Small intestine (tissue), 7 donors: ENCODE data around the gene CD300C. TPM values are rescaled to one million over a fixed set of nuclear protein-coding genes. Genes with fewer than 3 reads are reported as not detected.
A peak's percentile ranks its signal among the peaks of the same experiment; 100 is the strongest.

Experiments used
- DNase-seq, 2 donors: peaks; one replicate each; pipeline versions ENCODE4 v3.0.0 to v3.0.0-alpha.2; 2013
- FAIRE-seq: peaks from 2 replicates; lab custom pipeline; 2012; peaks lifted over from hg19 to GRCh38; lab: Jason Lieb, UNC
- H3K27ac ChIP-seq, 3 donors: one replicate each; pipeline ENCODE4 v1.5.1; 2013; ENCODE audit warnings: low read length in 2 of 3, mild to moderate bottlenecking in 2 of 3, control low read depth in 1 of 3, inconsistent platforms in 1 of 3, low read depth in 1 of 3, moderate library complexity in 1 of 3
- H3K27me3 ChIP-seq, 3 donors: one replicate each; pipeline ENCODE4 v1.6.1; 2013; ENCODE audit warnings: low read length in 3 of 3, inconsistent platforms in 1 of 3; ENCODE audit not compliant: control insufficient read depth in 3 of 3, insufficient read depth in 3 of 3
- H3K36me3 ChIP-seq, 3 donors: one replicate each; pipeline ENCODE4 v1.6.1; 2013; ENCODE audit warnings: low read length in 3 of 3, inconsistent platforms in 1 of 3, low read depth in 1 of 3, mild to moderate bottlenecking in 1 of 3, moderate library complexity in 1 of 3; ENCODE audit not compliant: control insufficient read depth in 3 of 3, insufficient read depth in 2 of 3
- H3K4me1 ChIP-seq, 3 donors: one replicate each; pipeline ENCODE4 v1.6.1; 2013; ENCODE audit warnings: low read length in 2 of 3, inconsistent platforms in 1 of 3, low read depth in 1 of 3, mild to moderate bottlenecking in 1 of 3, moderate library complexity in 1 of 3; ENCODE audit not compliant: control insufficient read depth in 3 of 3, insufficient read depth in 2 of 3
- H3K4me3 ChIP-seq, 3 donors: one replicate each; pipeline ENCODE4 v1.5.1; 2013; ENCODE audit warnings: low read length in 3 of 3, control low read depth in 1 of 3, inconsistent platforms in 1 of 3, low read depth in 1 of 3, mild to moderate bottlenecking in 1 of 3, moderate library complexity in 1 of 3
- H3K9me3 ChIP-seq, 2 donors: one replicate each; pipeline ENCODE4 v1.6.1; 2013; ENCODE audit warnings: low read depth in 1 of 2, low read length in 1 of 2; ENCODE audit not compliant: control insufficient read depth in 2 of 2, insufficient read depth in 1 of 2
- WGBS, 3 donors: extraction: QIAGEN DNeasy Blood & Tissue Kit; methylation state at CpG; one replicate each; pipeline ENCODE4 v1.1.7; 2013; 5-methylcytosine and 5-hydroxymethylcytosine counted together
- polyA plus RNA-seq, 4 donors: library from polyadenylated mRNA; stranded (reverse) in 3 of 4; unstranded in 1 of 4; fragments of 200-250 nt in 3 of 4; fragments of 120-200 nt in 1 of 4; gene quantifications; one replicate each; pipeline versions ENCODE4 v1.2.1 to v1.2.3, GENCODE V29; 2013
- donor health status: healthy with polysubstance abuse.
- donor health status: control.
- donor health status: control.
- donor health status: Bipolar disorder and iron deficiency.
- donor health status: healthy.

Gene CD300C
- polyA plus RNA-seq, 4 donors, result 0.81 to 1.1 (median 1.1) TPM; not detected in 1

DNA sequence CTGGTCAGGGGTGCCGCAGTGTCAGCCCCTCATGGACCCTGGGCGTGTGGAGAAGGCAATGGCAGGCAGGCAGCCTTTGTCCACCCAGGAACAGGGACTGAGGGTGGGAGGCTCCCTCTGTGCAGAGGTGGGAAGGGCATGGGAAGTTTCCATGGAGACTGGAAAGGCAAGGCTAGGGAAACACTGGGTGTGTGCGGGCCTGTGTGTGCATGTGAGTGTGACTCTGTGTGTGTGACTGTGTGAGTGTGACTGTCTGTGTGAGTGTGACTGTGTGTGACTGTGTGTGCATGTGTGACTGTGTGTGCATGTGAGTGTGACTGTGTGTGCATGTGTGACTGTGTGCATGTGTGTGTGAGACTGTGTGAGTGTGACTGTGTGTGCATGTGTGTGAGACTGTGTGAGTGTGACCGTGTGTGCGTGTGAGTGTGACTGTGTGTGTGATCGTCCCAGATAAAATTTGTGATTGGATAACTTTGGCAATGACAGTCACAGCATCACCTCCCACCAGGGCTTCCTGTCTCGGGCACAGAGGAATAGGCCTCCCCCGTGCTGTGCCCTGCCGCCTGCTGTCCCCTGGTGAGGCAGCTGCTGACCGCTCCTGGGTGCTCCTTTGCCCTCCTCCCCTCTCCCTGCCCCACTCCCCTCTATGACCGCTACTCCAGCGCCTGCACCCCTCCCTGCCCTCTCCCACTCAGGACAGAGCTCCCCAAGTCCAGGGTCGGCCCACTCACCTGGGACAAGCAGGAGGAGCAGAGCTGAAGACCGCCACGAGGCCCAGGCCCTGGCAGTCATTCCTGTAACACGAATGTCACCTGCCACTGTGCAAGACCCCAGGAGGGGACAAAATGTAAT is 698 bp downstream of the CD300C start:
- no peak for FAIRE-seq

GRCh38 chr17:74543891-74544760 is 1.8 kb downstream of the CD300C start:
- WGBS, 3 donors, result 80 to 86% (median 81%) methylated on average over 18 of the region's 18 CpGs
- FAIRE-seq, result no peak
- Histone ChIP-seq H3K36me3 (no peaks in the 10 kb centered on the region), H3K4me1 (no peaks in the 10 kb centered on the region), H3K4me3 (no peak overlapping the region), H3K27me3 (no peaks in the 10 kb centered on the region), H3K9me3 (no peaks in the 10 kb centered on the region), H3K27ac (no peak overlapping the region)
- no peak for DNase-seq

More for the DNA sequence above, 698 bp downstream of the CD300C start:
- Histone ChIP-seq H3K27me3 (no peaks in the 10 kb centered on the region), H3K4me1 (no peaks in the 10 kb centered on the region), H3K27ac (peak overlapping the region in 1 of 3 donors; percentile 6), H3K4me3 (no peak overlapping the region), H3K36me3 (no peaks in the 10 kb centered on the region), H3K9me3 (no peaks in the 10 kb centered on the region)
- 77 to 79% (median 78%) methylated on average over 15 to 16 of the region's 16 CpGs for WGBS, 3 donors
- no peak for DNase-seq

DNA sequence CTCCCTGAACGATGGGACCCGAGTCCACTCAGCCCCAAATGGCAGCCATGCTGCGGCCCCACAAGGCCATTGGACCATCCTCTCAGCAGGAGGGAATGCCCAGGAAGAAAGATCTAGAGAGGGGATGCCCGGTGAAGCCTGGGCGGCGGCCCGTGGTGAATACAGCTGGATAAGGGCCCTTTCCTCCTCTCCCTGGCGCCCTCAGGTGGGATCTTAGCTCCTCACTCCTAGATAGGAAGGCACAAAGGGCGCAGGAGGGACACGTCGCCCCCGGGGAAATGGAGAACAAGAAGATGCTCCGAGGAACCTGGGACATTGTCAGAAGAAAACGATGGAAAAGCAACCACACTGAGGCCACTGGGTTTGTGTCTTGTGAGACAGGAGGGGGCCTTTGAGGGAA is 2.5 kb downstream of the CD300C start:
- H3K9me3 ChIP-seq, result no peaks in the 10 kb centered on the region
- no peak overlapping the region for H3K4me3 ChIP-seq
- H3K27ac ChIP-seq, result no peak overlapping the region
- FAIRE-seq (no peak), DNase-seq (no peak)
- no peaks in the 10 kb centered on the region for H3K27me3 ChIP-seq
- no peaks in the 10 kb centered on the region for H3K36me3 ChIP-seq
- H3K4me1 ChIP-seq, result no peaks in the 10 kb centered on the region
- WGBS, 3 donors, result 63 to 76% (median 68%) methylated on average over 14 of the region's 14 CpGs

DNA sequence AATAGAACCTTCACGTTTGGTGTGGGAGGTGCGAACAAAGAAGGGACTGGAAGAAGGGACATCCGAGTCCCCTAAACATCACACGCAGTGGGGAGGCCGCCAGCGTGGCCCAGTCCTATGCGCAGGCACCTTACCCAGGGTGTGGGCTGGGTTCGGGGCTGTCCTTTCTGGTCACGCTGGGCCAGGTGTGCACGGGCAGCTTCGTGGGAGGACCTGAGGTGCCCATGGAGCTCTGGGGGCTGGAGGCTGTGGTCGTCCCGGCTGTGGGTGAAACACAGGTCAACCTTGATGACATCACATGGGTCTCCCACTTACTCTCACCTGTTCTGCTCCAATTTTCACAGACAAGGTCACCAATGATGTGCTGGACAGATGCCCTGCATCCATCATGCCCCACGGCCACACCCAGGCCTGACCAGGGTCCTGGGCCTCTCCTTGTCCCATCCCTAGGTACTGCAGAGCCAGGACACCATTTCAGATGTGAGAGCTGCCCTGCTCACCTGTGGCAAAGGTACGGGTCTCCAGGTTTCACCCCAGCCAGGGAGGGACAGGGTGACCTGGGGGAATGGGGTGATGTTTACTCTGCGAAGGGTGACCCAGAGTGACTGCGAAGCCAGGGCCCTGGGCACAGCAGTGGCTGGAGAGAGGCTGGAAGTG is 3.1 kb downstream of the CD300C start:
- no peaks in the 10 kb centered on the region for H3K9me3 ChIP-seq
- no peaks in the 10 kb centered on the region for H3K4me1 ChIP-seq
- DNase-seq, result no peak
- no peaks in the 10 kb centered on the region for H3K36me3 ChIP-seq
- 71 to 89% (median 83%) methylated on average over 16 to 17 of the region's 17 CpGs for WGBS, 3 donors
- no peak overlapping the region for H3K4me3 ChIP-seq
- FAIRE-seq, result no peak
- H3K27ac ChIP-seq, result no peak overlapping the region
- H3K27me3 ChIP-seq, result no peaks in the 10 kb centered on the region

GRCh38 chr17:74542166-74542565 is 3.7 kb downstream of the CD300C start:
- no peaks in the 10 kb centered on the region for H3K36me3 ChIP-seq
- DNase-seq, result no peak
- H3K4me1 ChIP-seq, result no peaks in the 10 kb centered on the region
- no peak overlapping the region for H3K4me3 ChIP-seq
- FAIRE-seq, result no peak
- no peaks in the 10 kb centered on the region for H3K9me3 ChIP-seq
- 61 to 80% (median 65%) methylated on average over 5 of the region's 5 CpGs for WGBS, 3 donors
- H3K27ac ChIP-seq, result no peak overlapping the region
- no peaks in the 10 kb centered on the region for H3K27me3 ChIP-seq

DNA sequence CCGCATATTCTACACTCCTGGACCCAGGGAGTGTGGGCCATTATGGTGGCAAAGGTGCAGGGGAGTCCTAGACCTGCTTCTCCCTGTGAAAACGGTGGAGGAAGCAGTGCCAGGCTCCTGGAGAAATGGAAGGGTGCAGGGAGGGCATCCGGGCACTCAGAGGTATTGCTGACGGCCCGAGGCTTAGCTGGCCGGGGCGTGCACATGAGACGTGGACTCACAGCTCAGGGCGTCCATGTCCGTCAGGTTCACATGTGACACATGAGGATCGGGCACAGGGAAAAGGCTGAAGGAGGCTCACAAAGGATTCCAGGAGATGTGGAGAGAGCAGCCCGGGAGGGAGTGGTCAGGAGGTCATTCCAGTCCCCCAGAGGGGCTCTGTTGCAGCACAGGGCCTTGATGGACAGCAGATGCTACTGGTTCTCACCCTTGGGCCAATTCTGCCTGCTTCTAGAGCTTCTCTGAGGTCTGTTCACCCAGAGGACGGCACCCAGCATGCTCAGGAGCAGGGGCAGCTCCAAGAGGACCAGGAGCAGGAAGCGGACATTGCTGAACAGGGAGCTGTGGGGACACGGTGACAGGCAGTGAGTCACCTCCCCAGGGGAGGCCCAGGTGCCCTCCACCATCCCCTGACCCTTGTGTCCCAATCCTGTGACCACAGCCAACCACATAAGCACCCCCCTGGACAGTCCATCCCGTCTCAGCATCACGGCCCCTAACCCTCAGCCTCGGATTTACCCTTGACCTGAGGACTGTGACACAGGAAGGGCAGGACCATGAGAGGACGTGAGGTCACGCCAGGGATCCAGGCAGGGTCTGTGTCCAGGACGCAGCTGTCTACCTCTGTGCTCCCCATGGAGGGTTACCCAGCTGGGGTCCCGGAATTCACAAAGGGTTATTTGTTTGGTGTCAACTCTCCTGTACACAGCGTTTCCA is 4.5 kb downstream of the CD300C start:
- H3K27ac ChIP-seq, result no peak overlapping the region
- H3K36me3 ChIP-seq, result no peaks in the 10 kb centered on the region
- WGBS, 3 donors, result 62 to 75% (median 66%) methylated on average over 23 of the region's 23 CpGs
- no peaks in the 10 kb centered on the region for H3K4me1 ChIP-seq
- no peak overlapping the region for H3K4me3 ChIP-seq
- H3K27me3 ChIP-seq, result no peaks in the 10 kb centered on the region
- no peak for DNase-seq
- no peaks in the 10 kb centered on the region for H3K9me3 ChIP-seq
- no peak for FAIRE-seq

DNA sequence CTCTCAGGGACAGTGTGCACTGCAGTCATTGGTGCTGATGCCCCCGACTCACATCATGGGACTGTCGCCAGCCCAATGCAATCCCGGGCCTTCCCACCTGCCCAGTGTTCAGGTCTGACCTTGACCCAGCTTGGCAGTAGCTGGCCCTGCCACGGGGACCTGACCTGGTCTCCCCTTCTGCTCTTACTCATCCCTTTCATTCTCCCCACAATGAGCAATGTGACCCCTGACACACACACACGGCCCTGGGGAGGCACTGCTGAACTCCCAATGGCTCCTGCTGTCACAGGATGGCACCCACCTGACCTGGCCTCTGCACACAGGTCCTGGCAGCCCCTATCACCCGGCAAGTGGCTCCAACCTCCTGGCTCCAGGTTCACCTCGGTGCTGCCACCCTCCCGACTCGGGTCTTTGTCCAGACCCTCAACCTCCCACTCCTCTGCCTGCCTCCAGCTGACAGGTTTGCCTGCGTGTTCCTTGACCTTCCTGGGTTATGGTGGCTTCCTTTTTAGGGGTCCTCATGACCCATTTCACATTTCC is 6.6 kb downstream of the CD300C start:
- WGBS, 3 donors, result 52 to 73% (median 60%) methylated on average over 10 of the region's 10 CpGs
- FAIRE-seq (no peak), DNase-seq (no peak)
- no peak overlapping the region for H3K4me3 ChIP-seq
- H3K27me3 ChIP-seq, result no peaks in the 10 kb centered on the region
- no peak overlapping the region for H3K27ac ChIP-seq
- H3K9me3 ChIP-seq, result no peaks in the 10 kb centered on the region
- no peaks in the 10 kb centered on the region for H3K36me3 ChIP-seq
- H3K4me1 ChIP-seq, result no peaks in the 10 kb centered on the region
